ENCODE measurements around the gene KCNQ1.

The KCNQ1 gene

DNA sequence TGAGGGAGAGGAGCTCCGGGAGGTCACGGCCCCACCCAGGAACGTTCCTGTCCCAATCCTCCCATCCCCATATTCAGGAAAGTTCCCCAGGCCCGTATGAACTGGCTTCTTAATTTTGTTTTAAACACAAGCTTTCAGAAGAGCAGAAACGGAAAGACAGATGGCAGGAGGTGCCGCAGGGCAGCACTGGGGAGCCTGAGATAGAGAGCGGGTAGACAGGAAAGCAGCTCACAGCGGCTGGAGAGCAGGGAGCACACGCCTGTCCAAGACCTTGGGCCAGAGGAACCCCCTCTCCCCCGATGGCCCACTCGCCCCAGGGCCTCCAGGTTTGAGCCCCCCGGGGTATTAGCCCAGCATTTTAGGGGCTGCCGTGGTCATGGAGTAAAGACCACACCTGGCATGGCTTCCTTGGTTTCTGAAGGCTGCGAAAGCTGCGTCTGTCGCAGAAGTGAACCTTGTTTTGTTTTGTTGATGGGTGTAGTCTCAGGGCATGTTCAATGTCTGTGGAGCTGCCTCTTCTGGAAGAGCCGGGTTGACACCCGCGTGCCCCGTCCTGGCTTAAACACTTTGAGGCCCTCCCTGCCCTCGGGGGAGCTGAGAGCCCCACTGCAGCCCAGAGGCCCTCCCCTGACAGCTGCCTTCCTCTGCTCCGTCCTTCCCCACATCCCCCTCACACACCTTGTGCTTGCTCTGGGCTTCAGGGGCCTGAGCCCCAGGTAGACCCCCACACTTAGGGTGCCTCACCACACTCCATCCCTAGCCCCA lies 272.9 kb downstream of the KCNQ1 start:
- Histone ChIP-seq H4K20me1 (ENCODE audit: insufficient read depth, low read length) (no peaks in the 10 kb centered on the region), H3K4me2 (ENCODE audit: low read length) (no peak overlapping the region), H3K9ac (ENCODE audit: low read length) (no peak overlapping the region), H3F3A (ENCODE audit: insufficient read depth, low read length) (no peaks in the 10 kb centered on the region), H3K4me1 (ENCODE audit: insufficient read depth, low read length, severe bottlenecking) (no peaks in the 10 kb centered on the region), H3K9me3 (ENCODE audit: low read length) (no peaks in the 10 kb centered on the region), H3K4me3 (ENCODE audit: low read depth, low read length, poor library complexity, severe bottlenecking) (no peak overlapping the region), H3K79me2 (ENCODE audit: insufficient read depth, low read length) (no peaks in the 10 kb centered on the region), H3K36me3 (ENCODE audit: insufficient read depth, low read length) (no peaks in the 10 kb centered on the region), H3K27ac (ENCODE audit: low read depth, low read length, poor library complexity, severe bottlenecking) (no peak overlapping the region), H3K27me3 (ENCODE audit: insufficient read depth, low read length) (peaks cover 3% of the 10 kb centered on the region; the same call in 1 of the 2 replicates), H3K9me2 (ENCODE audit: low read depth, low read length) (no peaks in the 10 kb centered on the region), H2AFZ (ENCODE audit: low read length) (no peak overlapping the region)
- no peak for TF ChIP-seq EZH2 (IDR thresholded peaks at IDR 0.05; ENCODE audit: borderline replicate concordance, low read length)
- TF ChIP-seq, protein P1, sequence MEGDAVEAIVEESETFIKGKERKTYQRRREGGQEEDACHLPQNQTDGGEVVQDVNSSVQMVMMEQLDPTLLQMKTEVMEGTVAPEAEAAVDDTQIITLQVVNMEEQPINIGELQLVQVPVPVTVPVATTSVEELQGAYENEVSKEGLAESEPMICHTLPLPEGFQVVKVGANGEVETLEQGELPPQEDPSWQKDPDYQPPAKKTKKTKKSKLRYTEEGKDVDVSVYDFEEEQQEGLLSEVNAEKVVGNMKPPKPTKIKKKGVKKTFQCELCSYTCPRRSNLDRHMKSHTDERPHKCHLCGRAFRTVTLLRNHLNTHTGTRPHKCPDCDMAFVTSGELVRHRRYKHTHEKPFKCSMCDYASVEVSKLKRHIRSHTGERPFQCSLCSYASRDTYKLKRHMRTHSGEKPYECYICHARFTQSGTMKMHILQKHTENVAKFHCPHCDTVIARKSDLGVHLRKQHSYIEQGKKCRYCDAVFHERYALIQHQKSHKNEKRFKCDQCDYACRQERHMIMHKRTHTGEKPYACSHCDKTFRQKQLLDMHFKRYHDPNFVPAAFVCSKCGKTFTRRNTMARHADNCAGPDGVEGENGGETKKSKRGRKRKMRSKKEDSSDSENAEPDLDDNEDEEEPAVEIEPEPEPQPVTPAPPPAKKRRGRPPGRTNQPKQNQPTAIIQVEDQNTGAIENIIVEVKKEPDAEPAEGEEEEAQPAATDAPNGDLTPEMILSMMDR (IDR thresholded peaks at IDR 0.05; ENCODE audit: low read length): no peak

DNA sequence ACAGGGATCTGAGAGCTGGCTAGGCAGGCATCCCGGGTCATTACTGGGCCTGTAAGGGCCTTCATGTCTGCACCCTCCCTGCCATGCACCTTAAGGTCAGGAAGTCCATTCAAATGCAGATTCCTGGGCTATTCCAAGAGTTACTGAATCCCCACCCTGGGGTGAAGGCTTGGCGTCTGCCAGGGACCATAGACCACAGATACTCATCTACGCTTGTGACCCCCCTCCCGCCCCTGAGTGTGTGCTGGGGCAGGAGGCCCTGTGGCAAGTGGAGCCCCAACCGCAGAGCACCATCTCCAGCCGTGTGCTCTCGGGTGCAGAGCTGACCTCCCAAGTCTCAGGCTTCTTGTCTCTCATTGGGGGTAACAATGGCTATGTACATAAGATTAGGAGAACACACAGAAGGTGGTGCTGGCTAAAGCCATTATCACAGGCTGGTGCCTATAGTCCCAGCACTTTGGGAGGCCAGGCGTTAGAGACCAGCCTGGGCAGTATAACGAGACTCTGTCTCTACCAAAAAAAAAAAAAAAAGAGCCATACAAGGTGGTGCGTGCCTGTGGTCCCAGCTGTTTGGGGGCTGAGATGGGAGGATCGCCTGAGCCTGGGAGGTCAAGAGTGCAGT lies 274.1 kb downstream of the KCNQ1 start:
- no peaks in the 10 kb centered on the region for H3K9me3 ChIP-seq (ENCODE audit: low read length)
- H3K4me1 ChIP-seq (ENCODE audit: insufficient read depth, low read length, severe bottlenecking): no peaks in the 10 kb centered on the region
- no peak overlapping the region for H3K27ac ChIP-seq (ENCODE audit: low read depth, low read length, poor library complexity, severe bottlenecking)
- no peaks in the 10 kb centered on the region for H3K79me2 ChIP-seq (ENCODE audit: insufficient read depth, low read length)
- no peak overlapping the region for H2AFZ ChIP-seq (ENCODE audit: low read length)
- peaks cover 10% of the 10 kb centered on the region; the same call in 1 of the 2 replicates for H3K27me3 ChIP-seq (ENCODE audit: insufficient read depth, low read length)
- no peaks in the 10 kb centered on the region for H3F3A ChIP-seq (ENCODE audit: insufficient read depth, low read length)
- no peak overlapping the region for H3K4me3 ChIP-seq (ENCODE audit: low read depth, low read length, poor library complexity, severe bottlenecking)
- TF ChIP-seq EZH2 (IDR thresholded peaks at IDR 0.05; ENCODE audit: borderline replicate concordance, low read length): no peak
- TF ChIP-seq, protein P1 (IDR thresholded peaks at IDR 0.05; ENCODE audit: low read length): no peak
- H4K20me1 ChIP-seq (ENCODE audit: insufficient read depth, low read length): no peaks in the 10 kb centered on the region
- no peak overlapping the region for H3K9ac ChIP-seq (ENCODE audit: low read length)
- H3K9me2 ChIP-seq (ENCODE audit: low read depth, low read length): no peaks in the 10 kb centered on the region
- H3K36me3 ChIP-seq (ENCODE audit: insufficient read depth, low read length): no peaks in the 10 kb centered on the region
- H3K4me2 ChIP-seq (ENCODE audit: low read length): no peak overlapping the region

DNA sequence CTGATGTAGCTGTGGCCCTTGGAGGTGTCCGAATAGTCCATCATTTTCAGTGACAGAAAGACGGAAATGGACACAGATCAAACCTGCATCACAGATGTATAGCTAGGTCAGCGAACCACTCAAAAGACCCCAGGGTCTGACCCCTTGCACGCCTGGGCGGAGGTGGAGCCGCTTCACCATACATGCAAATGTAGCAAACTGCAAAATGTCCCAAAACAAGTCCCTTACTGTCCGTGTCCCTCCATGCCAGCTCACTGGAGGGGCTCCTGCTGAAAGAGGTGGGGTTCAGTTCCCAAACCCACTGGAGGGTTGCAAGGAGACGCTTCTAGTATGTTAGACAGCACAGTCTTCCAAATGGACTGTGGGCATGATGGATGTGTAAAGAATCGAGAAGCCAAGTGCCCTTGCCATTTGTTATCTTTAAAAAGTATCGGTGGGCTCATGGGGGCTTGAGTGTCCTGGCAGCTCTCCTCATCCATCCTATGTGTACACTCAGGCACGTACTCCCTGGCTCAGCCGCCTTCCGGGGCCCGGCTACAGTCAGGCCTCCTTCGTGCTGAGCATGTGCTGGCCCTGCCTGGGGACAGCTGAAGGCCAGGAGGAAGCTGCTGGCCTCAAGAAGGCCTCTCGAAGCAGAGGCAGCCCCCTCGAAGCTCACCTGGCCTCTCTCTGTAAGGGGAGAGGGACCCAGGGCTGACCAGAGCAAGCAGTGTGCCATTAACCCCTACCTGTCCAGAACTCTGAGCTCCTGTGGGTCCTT lies 275.2 kb downstream of the KCNQ1 start:
- Histone ChIP-seq H4K20me1 (ENCODE audit: insufficient read depth, low read length) (no peaks in the 10 kb centered on the region), H3K9me2 (ENCODE audit: low read depth, low read length) (no peaks in the 10 kb centered on the region), H3K36me3 (ENCODE audit: insufficient read depth, low read length) (no peaks in the 10 kb centered on the region), H3K4me1 (ENCODE audit: insufficient read depth, low read length, severe bottlenecking) (no peaks in the 10 kb centered on the region), H3K27ac (ENCODE audit: low read depth, low read length, poor library complexity, severe bottlenecking) (no peak overlapping the region), H3F3A (ENCODE audit: insufficient read depth, low read length) (no peaks in the 10 kb centered on the region), H3K4me3 (ENCODE audit: low read depth, low read length, poor library complexity, severe bottlenecking) (no peak overlapping the region), H2AFZ (ENCODE audit: low read length) (no peak overlapping the region), H3K9ac (ENCODE audit: low read length) (no peak overlapping the region), H3K9me3 (ENCODE audit: low read length) (no peaks in the 10 kb centered on the region), H3K79me2 (ENCODE audit: insufficient read depth, low read length) (no peaks in the 10 kb centered on the region), H3K27me3 (ENCODE audit: insufficient read depth, low read length) (peaks cover 7% of the 10 kb centered on the region; the same call in 1 of the 2 replicates), H3K4me2 (ENCODE audit: low read length) (no peak overlapping the region)
- TF ChIP-seq, protein P1 (IDR thresholded peaks at IDR 0.05; ENCODE audit: low read length): no peak
- no peak for TF ChIP-seq EZH2 (IDR thresholded peaks at IDR 0.05; ENCODE audit: borderline replicate concordance, low read length)
